Memory B cell (primary cell): ENCODE data around the gene PDE6G.
"Not testable (repeated sequence)": the region's sequence is repeated elsewhere in the genome, so short reads cannot be mapped to it uniquely, and the experiment has no call there.

ENCODE experiments used
- ATAC-seq: fragments of 150-1000 bp; cut with Tn5 transposase; 2 replicates; pipeline ENCODE4 v1.10.0; 2021; ENCODE audit warnings: low read depth, mild to moderate bottlenecking, moderate library complexity
- DNase-seq, 2 donors: peaks; one replicate each; pipeline ENCODE4 v3.0.0; 2022; ENCODE audit warnings: low spot score in 2 of 2
- H3K27ac Mint-ChIP-seq: one replicate; pipeline ENCODE4 v1.8.0; 2022; ENCODE audit warnings: mild to moderate bottlenecking, moderate library complexity, mixed read lengths
- H3K27me3 Mint-ChIP-seq: one replicate; pipeline ENCODE4 v1.8.0; 2022; ENCODE audit warnings: mixed read lengths
- H3K36me3 Mint-ChIP-seq: one replicate; pipeline ENCODE4 v1.8.0; 2022; ENCODE audit warnings: mild to moderate bottlenecking, mixed read lengths
- H3K4me1 Mint-ChIP-seq: one replicate; pipeline ENCODE4 v1.8.0; 2022; ENCODE audit warnings: mixed read lengths
- H3K4me3 Mint-ChIP-seq: one replicate; pipeline ENCODE4 v1.8.0; 2022; ENCODE audit warnings: mild to moderate bottlenecking, moderate library complexity, mixed read lengths
- H3K9me3 Mint-ChIP-seq: one replicate; pipeline ENCODE4 v1.8.0; 2022; ENCODE audit warnings: mixed read lengths

PDE6G gene

DNA sequence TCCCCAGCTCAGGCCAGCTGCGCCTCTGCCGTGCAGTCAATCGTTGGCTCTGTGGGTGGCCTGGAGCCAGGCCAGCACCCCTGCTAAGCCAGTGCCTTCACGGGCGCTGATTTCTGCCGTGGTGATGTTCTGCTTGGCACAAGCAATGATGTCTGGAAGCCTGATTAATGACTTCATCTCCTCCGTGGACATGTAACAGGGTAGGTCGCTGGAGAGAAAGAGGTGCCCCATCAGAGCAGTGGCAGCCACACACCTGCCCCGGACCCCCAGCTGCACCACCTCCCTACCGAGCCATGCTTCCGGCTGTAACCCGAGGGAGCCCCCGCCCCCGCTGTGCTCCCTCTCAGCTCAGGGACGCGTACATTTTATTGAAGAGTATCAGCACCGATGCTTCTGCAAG lies 25.3 kb upstream of the PDE6G start:
- Mint-ChIP-seq H3K27ac (no peak overlapping the region), H3K27me3 (no peaks in the 10 kb centered on the region), H3K4me3 (peak overlapping the region; percentile 27), H3K36me3 (peaks cover 3% of the 10 kb centered on the region), H3K9me3 (no peaks in the 10 kb centered on the region), H3K4me1 (peaks cover 19% of the 10 kb centered on the region)
- no peak for ATAC-seq
- no peak for DNase-seq

DNA sequence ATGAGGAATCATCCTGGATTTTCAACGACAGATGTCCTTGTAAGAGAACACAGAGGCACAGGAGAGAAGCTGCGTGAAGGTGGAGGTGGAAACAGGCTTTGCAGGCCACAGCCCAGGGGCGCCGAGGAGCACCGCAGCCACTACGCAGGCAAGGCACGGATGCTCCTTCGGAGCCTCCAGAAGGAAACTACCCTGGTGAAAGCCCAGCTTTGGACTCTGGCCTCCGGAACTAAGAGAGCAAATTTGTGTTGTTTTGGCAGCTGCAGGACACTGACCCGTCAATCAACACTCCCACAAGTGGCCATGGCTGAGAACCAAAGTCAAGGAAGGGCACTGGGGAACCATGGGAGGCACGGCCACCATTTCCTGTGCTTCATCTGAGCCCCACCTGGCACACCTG lies 23.8 kb upstream of the PDE6G start:
- H3K4me1 Mint-ChIP-seq, result peaks cover 16% of the 10 kb centered on the region
- H3K4me3 Mint-ChIP-seq, result no peak overlapping the region
- no peaks in the 10 kb centered on the region for H3K36me3 Mint-ChIP-seq
- ATAC-seq (no peak), DNase-seq (no peak)
- H3K27me3 Mint-ChIP-seq, result no peaks in the 10 kb centered on the region
- no peak overlapping the region for H3K27ac Mint-ChIP-seq
- no peaks in the 10 kb centered on the region for H3K9me3 Mint-ChIP-seq

DNA sequence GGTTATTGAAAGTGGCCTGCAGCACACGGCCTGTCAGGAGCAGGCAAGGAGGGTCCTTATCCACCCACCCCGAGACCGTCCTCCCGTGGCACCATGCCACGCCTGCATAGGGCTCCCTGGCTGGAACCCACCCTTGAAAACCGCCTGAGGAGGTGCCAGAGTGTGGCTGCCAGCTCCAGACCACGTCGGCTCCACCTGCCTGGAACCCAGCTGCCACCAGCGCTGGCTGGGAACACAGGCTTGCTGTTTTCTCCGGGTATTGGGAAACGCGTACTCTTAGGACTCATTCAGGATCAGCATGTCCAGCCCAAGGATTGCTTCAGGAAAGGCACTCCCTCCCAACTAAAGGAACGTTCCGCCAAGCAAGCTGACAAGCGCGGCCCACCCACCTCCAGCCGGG lies 20.6 kb upstream of the PDE6G start:
- no peaks in the 10 kb centered on the region for H3K9me3 Mint-ChIP-seq
- H3K27me3 Mint-ChIP-seq, result no peaks in the 10 kb centered on the region
- H3K4me3 Mint-ChIP-seq, result no peak overlapping the region
- ATAC-seq (no peak), DNase-seq (no peak)
- H3K36me3 Mint-ChIP-seq, result peaks cover 7% of the 10 kb centered on the region
- peaks cover 6% of the 10 kb centered on the region for H3K4me1 Mint-ChIP-seq
- H3K27ac Mint-ChIP-seq, result no peak overlapping the region

DNA sequence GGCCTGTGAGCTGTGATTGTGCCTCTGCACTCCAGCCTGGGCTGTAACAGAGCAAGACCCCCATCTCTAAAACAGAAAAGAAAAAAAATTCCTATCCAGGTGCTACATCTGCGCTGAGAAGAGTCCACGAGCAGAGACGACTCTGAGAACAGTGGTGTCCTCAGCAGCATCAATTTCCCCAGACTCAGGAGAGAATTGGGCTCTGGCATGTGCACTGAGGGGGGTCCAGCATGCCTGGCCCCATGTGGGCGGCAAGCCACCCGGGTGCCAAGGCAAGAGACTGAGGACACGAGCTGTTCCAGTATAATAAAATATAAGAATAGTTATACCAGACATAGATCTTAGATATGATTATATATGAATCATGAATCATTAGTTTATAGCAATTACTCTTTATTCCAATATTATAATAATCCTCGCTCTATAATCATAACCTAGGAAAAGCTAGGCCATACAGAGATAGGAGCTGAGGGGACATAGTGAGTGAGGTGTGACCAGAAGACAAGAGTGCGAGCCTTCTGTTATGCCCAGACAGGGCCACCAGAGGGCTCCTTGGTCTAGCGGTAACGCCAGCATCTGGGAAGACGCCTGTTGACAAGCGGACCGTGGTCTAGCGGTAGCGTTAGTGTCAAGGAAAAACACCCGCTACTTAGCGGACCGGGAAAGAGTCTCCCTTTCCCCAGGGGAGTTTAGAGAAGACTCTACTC lies 19.3 kb upstream of the PDE6G start:
- not testable (repeated sequence) for H3K4me3 Mint-ChIP-seq, H3K27ac Mint-ChIP-seq, H3K9me3 Mint-ChIP-seq, H3K36me3 Mint-ChIP-seq, ATAC-seq, H3K4me1 Mint-ChIP-seq, H3K27me3 Mint-ChIP-seq
- peak; percentile 20 to 30 for DNase-seq

DNA sequence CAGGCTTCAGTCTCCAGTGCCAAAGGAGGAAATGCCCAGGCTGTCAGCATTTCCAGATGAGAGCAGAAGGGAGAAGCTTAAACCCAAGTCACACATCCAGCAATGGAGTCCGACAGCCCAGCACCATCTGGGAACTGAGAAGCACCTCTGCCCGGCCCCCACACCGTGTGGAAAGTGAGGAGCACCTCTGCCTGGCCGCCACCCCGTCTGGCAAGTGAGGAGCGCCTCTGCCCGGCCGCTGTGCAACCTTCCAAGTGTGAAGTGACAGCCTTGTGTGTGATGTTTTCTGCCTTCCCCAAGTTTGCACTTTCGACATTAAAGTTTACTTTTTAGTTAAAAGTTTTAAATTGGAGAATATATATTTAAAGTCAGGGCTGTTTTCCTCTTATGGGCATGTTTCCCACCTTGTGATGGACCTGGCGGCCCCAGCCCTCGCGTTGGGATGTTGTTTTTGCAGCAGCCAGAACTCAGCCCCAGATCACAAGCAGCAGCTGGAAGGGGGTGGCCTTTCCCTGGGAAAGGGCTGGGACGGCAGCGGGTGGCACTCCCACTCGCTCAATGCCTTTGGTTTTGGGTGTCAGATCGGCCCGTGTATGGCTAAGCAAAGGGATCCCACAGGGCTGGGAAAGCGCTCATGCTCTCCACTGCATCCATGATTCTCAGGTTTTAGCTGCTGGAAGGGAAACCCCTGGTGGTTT lies 17.4 kb upstream of the PDE6G start:
- Mint-ChIP-seq H3K27me3 (no peaks in the 10 kb centered on the region), H3K4me1 (peaks cover 6% of the 10 kb centered on the region), H3K4me3 (no peak overlapping the region), H3K9me3 (no peaks in the 10 kb centered on the region), H3K36me3 (peaks cover 14% of the 10 kb centered on the region), H3K27ac (no peak overlapping the region)
- DNase-seq (no peak), ATAC-seq (no peak)

DNA sequence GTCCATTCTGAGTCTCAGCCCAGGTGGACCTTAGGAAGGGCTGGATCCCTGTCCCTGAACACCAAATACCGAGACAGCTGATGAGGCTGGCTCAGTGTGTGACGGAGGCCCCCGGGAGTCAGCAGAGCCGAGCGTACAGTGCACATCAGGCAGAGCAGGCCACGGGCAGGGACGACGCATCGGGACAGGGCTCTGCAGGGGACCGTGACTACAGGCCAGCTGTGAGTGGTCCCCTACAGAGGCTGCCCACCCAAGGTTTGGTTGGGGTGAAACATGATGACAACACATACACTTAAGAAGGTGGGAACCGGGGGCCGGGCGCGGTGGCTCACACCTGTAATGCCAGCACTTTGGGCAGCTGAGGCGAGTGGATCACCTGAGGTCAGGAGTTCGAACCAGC lies 16.6 kb upstream of the PDE6G start:
- Mint-ChIP-seq H3K4me3 (no peak overlapping the region), H3K4me1 (peaks cover 11% of the 10 kb centered on the region), H3K27ac (no peak overlapping the region), H3K9me3 (no peaks in the 10 kb centered on the region), H3K36me3 (peaks cover 14% of the 10 kb centered on the region), H3K27me3 (no peaks in the 10 kb centered on the region)
- ATAC-seq, result no peak
- no peak for DNase-seq

DNA sequence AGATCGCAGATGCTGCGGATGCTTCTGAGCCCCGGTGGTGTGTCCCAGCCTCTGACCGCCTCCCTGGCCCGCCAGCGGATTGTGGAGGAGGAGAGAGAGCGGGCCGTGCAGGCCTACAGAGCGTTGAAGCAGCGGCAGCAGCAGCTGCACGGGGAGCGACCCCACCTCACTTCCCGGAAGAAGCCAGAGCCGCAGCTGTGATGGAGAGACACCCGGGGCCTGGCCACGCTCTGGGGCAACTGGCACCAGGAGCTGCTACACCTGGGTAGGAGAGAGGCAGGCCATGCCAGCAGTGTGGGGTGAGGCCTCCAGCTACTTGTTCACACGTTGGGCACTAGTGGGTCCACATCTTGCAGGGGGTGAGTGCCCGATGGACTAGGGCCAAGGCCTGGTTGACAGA lies 16.2 kb upstream of the PDE6G start:
- no peak for DNase-seq
- peaks cover 15% of the 10 kb centered on the region for H3K4me1 Mint-ChIP-seq
- no peak overlapping the region for H3K4me3 Mint-ChIP-seq
- H3K27ac Mint-ChIP-seq, result no peak overlapping the region
- H3K9me3 Mint-ChIP-seq, result no peaks in the 10 kb centered on the region
- H3K27me3 Mint-ChIP-seq, result no peaks in the 10 kb centered on the region
- ATAC-seq, result no peak
- H3K36me3 Mint-ChIP-seq, result peaks cover 14% of the 10 kb centered on the region

DNA sequence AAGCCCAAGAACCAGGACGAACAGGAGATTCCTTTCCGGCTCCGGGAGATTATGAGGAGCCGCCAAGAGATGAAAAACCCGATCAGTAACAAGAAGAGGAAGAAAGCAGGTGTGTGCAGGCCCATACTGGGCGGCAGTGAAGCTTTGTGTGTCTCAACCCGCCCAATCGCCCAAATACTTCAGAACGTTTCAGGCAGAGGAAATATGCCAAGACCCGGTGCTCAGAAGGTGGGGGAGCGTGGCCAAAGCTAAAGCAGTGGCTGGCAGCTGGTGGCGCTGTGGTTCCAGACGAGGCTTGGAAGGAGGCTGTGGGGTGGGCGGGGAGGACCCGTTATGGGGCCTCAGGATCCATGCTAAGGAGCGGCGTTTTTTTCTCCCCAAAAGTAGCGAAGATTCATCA lies 11.4 kb upstream of the PDE6G start:
- DNase-seq (no peak), ATAC-seq (no peak)
- Mint-ChIP-seq H3K4me3 (peak overlapping the region; percentile 93), H3K36me3 (peaks cover 11% of the 10 kb centered on the region), H3K27ac (peak overlapping the region; percentile 73), H3K9me3 (no peaks in the 10 kb centered on the region), H3K27me3 (no peaks in the 10 kb centered on the region), H3K4me1 (peaks cover 17% of the 10 kb centered on the region)

DNA sequence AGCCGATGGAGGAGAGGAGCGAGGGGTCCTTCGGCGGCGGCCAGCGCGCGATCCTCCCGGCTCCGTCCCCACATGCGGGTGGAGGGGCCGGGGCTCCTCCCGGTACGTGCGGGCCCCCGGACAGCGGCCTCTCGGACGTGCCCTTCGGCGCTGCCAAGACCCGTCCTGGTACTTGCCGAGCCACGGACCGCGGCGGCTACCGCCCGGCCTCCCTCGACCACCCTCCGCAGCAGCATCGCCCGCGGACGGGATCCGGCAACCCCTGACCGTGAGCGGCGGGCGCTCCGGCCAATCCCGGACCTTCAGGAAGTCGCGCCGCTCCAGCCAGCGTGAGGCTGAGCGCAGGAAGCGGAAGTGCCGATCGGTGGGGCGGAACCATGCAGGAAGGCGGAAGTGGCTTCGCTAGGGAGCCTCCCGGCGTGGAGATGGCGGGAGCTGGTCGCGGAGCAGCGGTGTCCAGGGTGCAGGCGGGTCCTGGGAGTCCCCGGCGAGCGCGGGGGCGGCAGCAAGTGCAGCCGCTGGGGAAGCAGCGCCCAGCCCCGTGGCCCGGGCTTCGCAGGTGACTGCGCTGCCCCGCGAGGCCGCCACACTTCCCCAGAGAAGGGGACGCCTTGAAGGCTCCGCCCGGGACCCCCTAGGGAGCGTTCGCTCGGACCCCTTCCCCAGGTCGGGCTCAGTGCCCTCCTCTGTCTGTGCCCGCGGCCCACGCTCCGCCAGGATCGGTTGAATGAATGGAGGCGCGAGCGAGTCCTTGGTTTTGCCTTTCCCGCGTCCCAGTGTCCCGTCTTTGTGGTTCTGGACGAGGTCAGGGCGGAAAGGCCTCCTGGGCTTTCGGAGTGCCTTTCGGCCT lies 10.2 kb upstream of the PDE6G start, which contains the start of the genes CCDC137 and OXLD1:
Gene CCDC137 (plus strand): TSS at position 396 of the 850 bp plus-strand sequence. CDS start 30 bp downstream, at position 426.
Gene OXLD1 (minus strand): TSS at position 264 of the 850 bp plus-strand sequence. CDS start 28 bp downstream, at position 236.
- DNase-seq (peak; percentile 82 to 84), ATAC-seq (peak; percentile 97)
- H3K9me3 Mint-ChIP-seq, result no peaks in the 10 kb centered on the region
- H3K27ac Mint-ChIP-seq, result peak within 1 kb of the TSS; percentile 93
- H3K4me1 Mint-ChIP-seq, result peaks cover 17% of the 10 kb centered on the region
- H3K27me3 Mint-ChIP-seq, result no peaks in the 10 kb centered on the region
- H3K4me3 Mint-ChIP-seq, result peak within 1 kb of the TSS; percentile 93
- H3K36me3 Mint-ChIP-seq, result peaks cover 7% of the 10 kb centered on the region

DNA sequence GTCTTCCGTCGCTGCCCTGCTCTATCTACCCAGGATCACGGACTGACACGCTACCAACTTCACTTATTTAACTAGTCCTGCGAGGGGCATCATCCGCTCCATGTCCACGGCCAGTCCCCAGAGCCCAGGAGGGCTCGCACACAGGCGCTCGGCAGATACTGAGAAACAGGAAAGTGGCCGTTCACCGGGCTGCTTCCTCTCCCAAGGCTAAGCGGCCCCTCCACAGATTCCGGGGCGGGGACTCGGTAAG lies 9.7 kb upstream of the PDE6G start:
- Mint-ChIP-seq H3K4me1 (peaks cover 17% of the 10 kb centered on the region), H3K4me3 (peak overlapping the region; percentile 93), H3K27me3 (no peaks in the 10 kb centered on the region), H3K27ac (peak overlapping the region; percentile 93), H3K9me3 (no peaks in the 10 kb centered on the region), H3K36me3 (peaks cover 5% of the 10 kb centered on the region)
- no peak for ATAC-seq
- DNase-seq, result peak in 1 of 2 donors; percentile 21

DNA sequence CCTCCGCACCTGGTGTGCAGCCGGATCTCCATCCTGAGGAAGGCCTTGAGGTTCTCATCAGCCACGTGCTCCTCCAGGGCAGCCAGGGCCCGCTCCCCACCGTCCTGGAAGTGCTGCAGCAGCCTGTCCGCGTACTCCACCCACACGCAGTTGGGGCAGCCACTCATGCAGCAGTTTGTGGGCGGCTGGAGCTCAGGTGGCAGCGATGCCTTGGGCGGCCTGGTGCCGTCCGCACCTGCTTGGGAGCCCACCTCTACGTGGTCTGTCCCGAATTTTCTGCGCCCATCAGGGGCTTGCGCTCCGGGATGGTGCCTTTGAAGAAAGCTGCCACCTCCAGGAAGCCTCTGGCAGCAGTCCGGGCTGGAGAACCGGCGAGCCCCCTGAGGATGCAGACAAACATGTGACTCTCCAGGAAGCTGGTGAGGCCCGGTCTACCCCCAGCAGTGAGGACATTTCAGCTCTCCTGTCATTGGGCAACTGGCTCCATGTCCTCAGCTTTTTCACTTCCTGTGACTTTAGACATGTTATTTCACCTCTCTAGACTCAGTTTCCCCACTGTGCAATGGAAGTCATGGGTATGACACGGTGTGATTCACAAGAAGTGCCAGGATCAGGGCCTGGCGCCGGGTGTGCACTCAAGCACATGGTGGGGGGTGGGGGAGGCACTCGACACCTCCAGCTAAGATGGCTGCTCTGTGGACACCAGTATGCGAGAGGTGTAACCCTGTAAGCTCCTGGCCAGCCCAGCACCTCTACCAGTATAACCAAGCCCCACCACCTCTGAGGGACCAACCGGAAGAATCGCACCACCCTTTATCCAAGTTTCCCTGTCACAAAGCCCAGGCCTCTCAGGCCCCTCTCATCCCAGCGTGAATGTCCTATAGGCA lies 9.1 kb upstream of the PDE6G start:
- H3K9me3 Mint-ChIP-seq, result no peaks in the 10 kb centered on the region

DNA sequence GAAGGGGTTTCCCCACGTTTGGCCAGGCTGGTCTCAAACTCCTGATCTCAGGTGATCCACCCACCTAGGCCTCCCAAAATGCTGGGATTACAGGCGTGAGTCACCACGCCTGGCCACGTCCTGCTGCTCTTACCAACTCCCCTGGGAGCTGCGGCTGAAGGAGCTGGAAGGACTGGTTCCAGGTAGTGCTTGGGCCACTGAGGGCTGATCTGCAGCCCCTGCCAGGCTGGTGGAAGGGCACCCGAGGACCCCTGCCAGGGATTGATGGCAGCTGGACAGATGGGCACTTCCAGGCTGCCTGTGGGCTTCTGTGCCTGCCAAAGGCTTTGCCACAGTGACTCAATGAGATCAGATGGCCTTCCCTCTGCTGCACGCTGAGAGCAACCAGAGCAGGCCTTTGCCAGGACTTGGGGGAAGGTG lies 7.7 kb upstream of the PDE6G start:
- H3K9me3 Mint-ChIP-seq, result no peaks in the 10 kb centered on the region
- H3K36me3 Mint-ChIP-seq, result no peaks in the 10 kb centered on the region
- no peak for ATAC-seq
- H3K27me3 Mint-ChIP-seq, result no peaks in the 10 kb centered on the region
- H3K4me3 Mint-ChIP-seq, result no peak overlapping the region
- no peak for DNase-seq
- H3K4me1 Mint-ChIP-seq, result peaks cover 17% of the 10 kb centered on the region
- H3K27ac Mint-ChIP-seq, result no peak overlapping the region

More for the DNA sequence above, 9.1 kb upstream of the PDE6G start:
- DNase-seq (no peak), ATAC-seq (peak; percentile 28)
- peak overlapping the region; percentile 93 for H3K4me3 Mint-ChIP-seq
- H3K36me3 Mint-ChIP-seq, result peaks cover 5% of the 10 kb centered on the region
- no peaks in the 10 kb centered on the region for H3K27me3 Mint-ChIP-seq
- H3K4me1 Mint-ChIP-seq, result peaks cover 17% of the 10 kb centered on the region
- peak overlapping the region; percentile 93 for H3K27ac Mint-ChIP-seq

DNA sequence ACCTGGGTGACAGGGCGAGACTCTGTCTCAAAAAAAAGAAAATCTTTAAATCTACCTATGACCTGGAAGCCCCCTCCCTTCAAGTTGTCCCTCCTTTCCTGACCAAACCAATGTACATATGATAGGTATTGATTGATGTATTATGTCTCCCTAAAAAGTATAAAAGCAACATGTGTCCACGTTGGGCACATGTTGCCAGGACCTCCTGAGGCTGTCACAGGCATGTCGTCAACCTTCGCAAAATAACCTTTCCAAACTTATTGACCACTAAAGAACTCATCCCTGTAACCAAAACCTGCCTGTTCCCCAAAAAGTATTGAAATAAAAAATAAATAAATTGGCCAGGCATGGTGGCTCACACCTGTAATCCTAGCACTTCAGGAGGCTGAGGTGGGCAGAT lies 5.7 kb upstream of the PDE6G start:
- Mint-ChIP-seq H3K4me3 (no peak overlapping the region), H3K27ac (no peak overlapping the region), H3K4me1 (peaks cover 7% of the 10 kb centered on the region), H3K9me3 (no peaks in the 10 kb centered on the region), H3K27me3 (no peaks in the 10 kb centered on the region), H3K36me3 (no peaks in the 10 kb centered on the region)
- no peak for DNase-seq
- ATAC-seq, result no peak
